Uterus (tissue), 2 donors: Measurements from ENCODE around the gene CFAP107.

Source experiments
- POLR2A ChIP-seq, 2 donors: fragments of 450-650 bp; IDR thresholded peaks; one replicate each; pipeline ENCODE4 v1.6.1; 2016; ENCODE audit warnings: antibody characterized with exemption in 2 of 2, mild to moderate bottlenecking in 1 of 2, moderate library complexity in 1 of 2
- TF ChIP-seq, protein P1 (sequence below), 4 experiments: fragments of 200-600 bp in 2 of 4; fragments of 450-650 bp in 2 of 4; sonication (generic) in 2 of 4; IDR thresholded peaks; one replicate each; pipeline ENCODE4 v1.5.1; 2016 to 2019; ENCODE audit warnings: antibody characterized with exemption in 4 of 4, mild to moderate bottlenecking in 2 of 4, moderate library complexity in 1 of 4

DNA sequence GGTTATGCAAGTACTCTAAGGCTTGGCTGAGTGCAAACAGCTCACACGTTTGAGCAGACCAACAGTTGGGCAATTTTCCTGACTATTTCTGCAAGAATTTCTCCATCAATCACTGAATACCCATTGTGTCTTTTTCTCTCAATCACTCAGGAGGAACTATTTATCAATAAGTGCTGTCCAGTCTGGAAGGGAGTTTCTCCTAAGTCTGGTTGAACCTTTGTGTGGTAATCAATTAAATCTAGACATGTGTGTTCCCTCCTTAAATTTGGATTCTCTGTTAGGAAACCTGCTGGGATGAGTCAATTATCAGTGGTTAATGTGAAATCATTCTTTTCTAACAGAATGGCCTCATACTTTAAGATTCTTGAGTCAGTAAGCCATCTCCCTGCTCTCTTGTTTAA lies 36.9 kb upstream of the CFAP107 start:
- TF ChIP-seq, protein P1, sequence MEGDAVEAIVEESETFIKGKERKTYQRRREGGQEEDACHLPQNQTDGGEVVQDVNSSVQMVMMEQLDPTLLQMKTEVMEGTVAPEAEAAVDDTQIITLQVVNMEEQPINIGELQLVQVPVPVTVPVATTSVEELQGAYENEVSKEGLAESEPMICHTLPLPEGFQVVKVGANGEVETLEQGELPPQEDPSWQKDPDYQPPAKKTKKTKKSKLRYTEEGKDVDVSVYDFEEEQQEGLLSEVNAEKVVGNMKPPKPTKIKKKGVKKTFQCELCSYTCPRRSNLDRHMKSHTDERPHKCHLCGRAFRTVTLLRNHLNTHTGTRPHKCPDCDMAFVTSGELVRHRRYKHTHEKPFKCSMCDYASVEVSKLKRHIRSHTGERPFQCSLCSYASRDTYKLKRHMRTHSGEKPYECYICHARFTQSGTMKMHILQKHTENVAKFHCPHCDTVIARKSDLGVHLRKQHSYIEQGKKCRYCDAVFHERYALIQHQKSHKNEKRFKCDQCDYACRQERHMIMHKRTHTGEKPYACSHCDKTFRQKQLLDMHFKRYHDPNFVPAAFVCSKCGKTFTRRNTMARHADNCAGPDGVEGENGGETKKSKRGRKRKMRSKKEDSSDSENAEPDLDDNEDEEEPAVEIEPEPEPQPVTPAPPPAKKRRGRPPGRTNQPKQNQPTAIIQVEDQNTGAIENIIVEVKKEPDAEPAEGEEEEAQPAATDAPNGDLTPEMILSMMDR (IDR thresholded peaks at IDR 0.05), result no peak
- TF ChIP-seq POLR2A (IDR thresholded peaks at IDR 0.05), result no peak
